Natural killer cell (primary cell): Measurements from ENCODE around the gene DHDDS. TPM values are rescaled to one million over a fixed set of nuclear protein-coding genes. Genes with fewer than 3 reads are reported as not detected.

ENCODE experiments used
- ATAC-seq, 3 donors: fragments of 150-1000 bp in 2 of 3; fragments of 200-7000 bp in 1 of 3; cut with Tn5 transposase; 1 replicate in 1 of 3; 2 replicates in 2 of 3; pipeline ENCODE4 v1.10.0; 2021; ENCODE audit warnings: mild to moderate bottlenecking in 2 of 3, moderate library complexity in 2 of 3
- DNase-seq, 2 donors: peaks; one replicate each; pipeline versions ENCODE4 v3.0.0 to v3.0.0-alpha.2; 2013 to 2021; ENCODE audit warnings: mixed read lengths in 1 of 2
- H3K27ac ChIP-seq: one replicate; pipeline ENCODE4 v1.5.1; 2013; ENCODE audit warnings: mild to moderate bottlenecking, low read length
- H3K27me3 ChIP-seq: one replicate; pipeline ENCODE4 v1.6.1; 2013; ENCODE audit warnings: low read length; ENCODE audit not compliant: control insufficient read depth, insufficient read depth
- H3K36me3 ChIP-seq: one replicate; pipeline ENCODE4 v1.6.1; 2013; ENCODE audit warnings: low read length; ENCODE audit not compliant: control insufficient read depth, insufficient read depth
- H3K4me1 ChIP-seq: one replicate; pipeline ENCODE4 v1.6.1; 2013; ENCODE audit warnings: low read length; ENCODE audit not compliant: control insufficient read depth, insufficient read depth
- H3K4me3 ChIP-seq: one replicate; pipeline ENCODE4 v1.5.1; 2013; ENCODE audit warnings: low read length
- H3K9me3 ChIP-seq: one replicate; pipeline ENCODE4 v1.6.1; 2013; ENCODE audit warnings: low read length; ENCODE audit not compliant: control insufficient read depth, insufficient read depth
- H3K27ac Mint-ChIP-seq, 2 donors: one replicate each; pipeline ENCODE4 v1.8.0; 2022; ENCODE audit warnings: mild to moderate bottlenecking in 2 of 2, mixed read lengths in 2 of 2, moderate library complexity in 1 of 2
- H3K27me3 Mint-ChIP-seq, 2 donors: one replicate each; pipeline ENCODE4 v1.8.0; 2022; ENCODE audit warnings: low read depth in 2 of 2, mixed read lengths in 2 of 2
- H3K36me3 Mint-ChIP-seq: one replicate; pipeline ENCODE4 v1.8.0; 2022; ENCODE audit warnings: mixed read lengths
- H3K4me1 Mint-ChIP-seq, 2 donors: one replicate each; pipeline ENCODE4 v1.8.0; 2022; ENCODE audit warnings: mixed read lengths in 2 of 2
- H3K4me3 Mint-ChIP-seq: one replicate; pipeline ENCODE4 v1.8.0; 2022; ENCODE audit warnings: mild to moderate bottlenecking, moderate library complexity, mixed read lengths
- H3K9me3 Mint-ChIP-seq, 2 donors: one replicate each; pipeline ENCODE4 v1.8.0; 2022; ENCODE audit warnings: mixed read lengths in 2 of 2
- CTCF ChIP-seq: fragments of 200-600 bp; IDR thresholded peaks from one replicate; pipeline ENCODE4 v1.8.0; 2022; ENCODE audit warnings: antibody characterized with exemption
- WGBS: methylation state at CpG from one replicate; pipeline ENCODE4 v1.1.7; 2013; ENCODE audit warnings: missing lambda C conversion rate; ENCODE audit not compliant: insufficient coverage; 5-methylcytosine and 5-hydroxymethylcytosine counted together
- intact Hi-C: fragments of 100-400 bp; cut with micrococcal nuclease; formaldehyde crosslinking; loops from one replicate; pipeline ENCODE4 v1.14.2; 2022
- total RNA-seq, 4 donors: library from RNA; stranded (reverse); fragments of 120-200 nt in 1 of 4; gene quantifications; one replicate each; pipeline versions ENCODE4 v1.2.3 to v1.2.4, GENCODE V29; 2013 to 2022

Gene DHDDS
- total RNA-seq, 3 donors from 2014 or later (not counting 1 experiment from before 2014, with no cell fraction given) = 39.6 to 48.6 (median 43.4) TPM

DNA sequence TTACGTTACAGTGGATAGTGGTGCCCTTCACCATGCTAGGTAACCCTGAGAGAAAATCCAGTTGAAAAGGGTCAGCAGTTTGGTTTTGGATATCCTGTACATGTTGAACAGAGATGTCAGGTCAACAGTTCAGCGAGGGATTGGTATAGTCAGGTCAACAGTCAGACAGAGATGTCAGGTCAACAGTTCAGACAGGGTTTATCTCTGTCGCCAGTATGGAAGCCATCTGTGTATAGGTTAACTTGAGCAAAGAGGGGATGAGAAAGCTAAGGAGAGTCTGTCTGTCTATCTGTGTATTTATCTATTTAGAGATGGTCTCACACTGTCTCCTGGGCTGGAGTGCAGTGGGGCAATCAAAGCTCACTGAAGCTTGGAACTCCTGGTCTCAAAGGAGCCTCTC is 17.7 kb downstream of the DHDDS start:
- no peaks in the 10 kb centered on the region for H3K4me1 Mint-ChIP-seq
- H3K4me3 Mint-ChIP-seq = no peak overlapping the region
- Histone ChIP-seq H3K4me3 (no peak overlapping the region), H3K9me3 (no peaks in the 10 kb centered on the region), H3K4me1 (no peaks in the 10 kb centered on the region), H3K27ac (no peak overlapping the region), H3K36me3 (peaks cover 42% of the 10 kb centered on the region), H3K27me3 (no peaks in the 10 kb centered on the region)
- no peak for TF ChIP-seq CTCF
- H3K36me3 Mint-ChIP-seq = no peaks in the 10 kb centered on the region
- intact Hi-C loops = no loop called here
- WGBS = 96% methylated on average over 3 of the region's 3 CpGs
- no peak overlapping the region for H3K27ac Mint-ChIP-seq
- no peak for ATAC-seq
- DNase-seq = no peak
- H3K9me3 Mint-ChIP-seq = no peaks in the 10 kb centered on the region
- no peaks in the 10 kb centered on the region for H3K27me3 Mint-ChIP-seq

DNA sequence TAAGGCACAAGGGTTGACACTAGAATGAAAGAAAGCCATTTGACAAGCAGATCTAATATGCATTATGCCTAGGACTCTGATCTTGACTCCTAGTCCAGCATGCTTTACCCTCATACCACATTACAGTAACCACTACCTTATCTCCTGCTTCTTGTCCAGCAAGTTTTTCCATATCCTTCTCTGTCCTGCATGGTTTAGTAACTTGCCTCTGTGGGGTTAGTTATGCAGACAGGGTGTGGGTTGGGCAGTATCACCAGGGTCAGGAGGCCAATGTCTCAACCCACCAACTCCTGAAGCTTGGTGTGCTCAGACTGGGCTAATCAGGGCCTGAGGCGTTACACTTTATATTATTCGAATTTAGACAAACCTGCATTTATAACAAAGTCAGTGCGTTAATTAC is 18.8 kb downstream of the DHDDS start:
- Mint-ChIP-seq H3K27ac (no peak overlapping the region), H3K36me3 (no peaks in the 10 kb centered on the region), H3K4me1 (no peaks in the 10 kb centered on the region), H3K4me3 (no peak overlapping the region), H3K9me3 (no peaks in the 10 kb centered on the region), H3K27me3 (no peaks in the 10 kb centered on the region)
- peaks cover 42% of the 10 kb centered on the region for H3K36me3 ChIP-seq
- no peak for TF ChIP-seq CTCF
- no peaks in the 10 kb centered on the region for H3K4me1 ChIP-seq
- ATAC-seq (no peak), DNase-seq (no peak)
- intact Hi-C loops = no loop called here
- H3K9me3 ChIP-seq = no peaks in the 10 kb centered on the region
- H3K27ac ChIP-seq = no peak overlapping the region
- no peaks in the 10 kb centered on the region for H3K27me3 ChIP-seq
- 100% methylated on average over 3 of the region's 3 CpGs for WGBS
- H3K4me3 ChIP-seq = no peak overlapping the region

- Mint-ChIP-seq H3K27me3 (no peaks in the 10 kb centered on the region), H3K36me3 (no peaks in the 10 kb centered on the region), H3K27ac (no peak overlapping the region), H3K9me3 (no peaks in the 10 kb centered on the region), H3K4me1 (no peaks in the 10 kb centered on the region), H3K4me3 (no peak overlapping the region)
- TF ChIP-seq CTCF = no peak
- Histone ChIP-seq H3K9me3 (no peaks in the 10 kb centered on the region), H3K36me3 (peaks cover 36% of the 10 kb centered on the region), H3K4me3 (no peak overlapping the region), H3K4me1 (no peaks in the 10 kb centered on the region), H3K27ac (no peak overlapping the region), H3K27me3 (no peaks in the 10 kb centered on the region)
- intact Hi-C loops = no loop called here
- DNase-seq = no peak
- ATAC-seq = no peak
- 100% methylated on average over 3 of the region's 5 CpGs for WGBS
Observed at GRCh38 chr1:26452459-26453183, 20.5 kb downstream of the DHDDS start.

DNA sequence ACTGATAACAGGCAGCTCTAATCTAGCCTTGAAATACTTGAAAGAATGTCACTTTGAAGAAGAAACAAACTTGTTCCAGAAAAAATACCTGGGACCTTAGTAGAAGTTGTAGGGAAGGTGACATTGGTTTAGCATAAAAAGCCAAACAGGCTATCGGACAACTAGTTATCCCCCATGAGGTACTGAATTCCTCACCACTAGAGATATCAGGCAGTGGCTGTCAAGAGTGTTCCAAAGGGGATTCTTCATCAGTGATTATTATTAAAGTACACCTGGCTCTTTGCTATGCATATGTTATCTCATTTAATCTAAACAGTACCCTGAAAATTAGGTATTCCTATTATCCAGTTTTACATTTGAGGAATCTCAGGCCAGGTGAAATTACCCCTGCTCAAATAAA is 27.0 kb downstream of the DHDDS start:
- Histone ChIP-seq H3K27ac (no peak overlapping the region), H3K36me3 (peaks cover 54% of the 10 kb centered on the region), H3K9me3 (no peaks in the 10 kb centered on the region), H3K27me3 (no peaks in the 10 kb centered on the region), H3K4me3 (no peak overlapping the region), H3K4me1 (no peaks in the 10 kb centered on the region)
- no peak for ATAC-seq
- Mint-ChIP-seq H3K36me3 (peaks cover 7% of the 10 kb centered on the region), H3K9me3 (no peaks in the 10 kb centered on the region), H3K27ac (no peak overlapping the region), H3K27me3 (no peaks in the 10 kb centered on the region), H3K4me1 (no peaks in the 10 kb centered on the region), H3K4me3 (no peak overlapping the region)
- intact Hi-C loops = no loop called here
- no peak for DNase-seq
- TF ChIP-seq CTCF = no peak
- no CpG with 5 or more reads among the region's 1 CpG for WGBS
